K562 (cell line): ENCODE data around the gene ZDHHC24. TPM values are rescaled to one million over a fixed set of nuclear protein-coding genes. Genes with fewer than 3 reads are reported as not detected.

Experiments
- ATAC-seq: fragments of 200-7000 bp; cut with Tn5 transposase; 3 replicates; pipeline ENCODE4 v1.9.1; 2020; ENCODE audit warnings: moderate library complexity
- BruUV-seq: library from RNA; stranded (reverse); fragments of 400-500 nt; replicated peaks from 2 replicates; lab custom pipeline; 2021; lab: Mats Ljungman, UMichigan
- CTCF ChIA-PET: fragments of 300-600 bp; formaldehyde crosslinking; extraction: SDS; loops from one replicate; lab custom pipeline; 2021; ENCODE audit warnings: low intra/inter-chr PET ratio; lab: Yijun Ruan, JAX
- POLR2A ChIA-PET: fragments of 300-600, 350-650 bp; sonication (Branson Sonifier 250); formaldehyde crosslinking; extraction: SDS; loops from one replicate; lab custom pipeline; 2021; ENCODE audit warnings: antibody characterized with exemption, inconsistent platforms; lab: Yijun Ruan, JAX
- DNase-seq, 4 experiments: peaks; one replicate each; pipeline versions ENCODE4 v3.0.0 to v3.0.0-alpha.2; 2011 to 2018; ENCODE audit warnings: low spot score in 3 of 4, mixed read lengths in 3 of 4; ENCODE audit errors: extremely low read depth in 1 of 4
- FAIRE-seq: peaks from 2 replicates; lab custom pipeline; 2011; peaks lifted over from hg19 to GRCh38; lab: Jason Lieb, UNC
- H2AFZ ChIP-seq: 2 replicates; pipeline ENCODE4 v1.6.0; 2011; ENCODE audit warnings: low read depth, low read length, control low read depth, inconsistent platforms
- H3K27ac ChIP-seq: fragments of 200-600 bp; 3 replicates; pipeline ENCODE4 v1.8.0; 2011; ENCODE audit warnings: low read depth, mild to moderate bottlenecking, control low read depth, inconsistent platforms, low read length, moderate library complexity, mixed read lengths; ENCODE audit errors: extremely low read depth
- H3K27me3 ChIP-seq, 2 experiments: fragments of 300-600 bp in 1 of 2; 2 replicates in 1 of 2; 3 replicates in 1 of 2; pipeline versions ENCODE4 v1.6.0 to v1.8.0; 2011; ENCODE audit warnings: inconsistent platforms in 2 of 2, low read length in 2 of 2, mild to moderate bottlenecking in 1 of 2, mixed read lengths in 1 of 2, moderate library complexity in 1 of 2; ENCODE audit not compliant: control insufficient read depth in 2 of 2, insufficient read depth in 2 of 2
- H3K36me3 ChIP-seq: fragments of 300-600 bp; 3 replicates; pipeline ENCODE4 v1.8.0; 2011; ENCODE audit warnings: mild to moderate bottlenecking, low read length, inconsistent platforms; ENCODE audit not compliant: control insufficient read depth, insufficient read depth
- H3K4me1 ChIP-seq, 2 experiments: fragments of 200-600 bp in 1 of 2; replicated peaks in 1 of 2; 2 replicates in 1 of 2; 3 replicates in 1 of 2; pipeline versions ENCODE4 v1.5.1 to v1.8.0; 2011; ENCODE audit warnings: inconsistent platforms in 2 of 2, low read length in 2 of 2, mild to moderate bottlenecking in 1 of 2, mixed read lengths in 1 of 2, moderate library complexity in 1 of 2; ENCODE audit not compliant: control insufficient read depth in 2 of 2, insufficient read depth in 2 of 2
- H3K4me2 ChIP-seq: 2 replicates; pipeline ENCODE4 v1.6.1; 2011; ENCODE audit warnings: low read length, control low read depth, inconsistent platforms, mixed read lengths; ENCODE audit not compliant: insufficient read depth
- H3K4me3 ChIP-seq: fragments of 200-600 bp; sonication (generic), shearing (Covaris generic); 2 replicates; pipeline ENCODE4 v1.5.1; 2016; ENCODE audit warnings: control low read depth, inconsistent platforms
- H3K79me2 ChIP-seq: fragments of 200-600 bp; 3 replicates; pipeline ENCODE4 v1.8.0; 2011; ENCODE audit warnings: low read length, inconsistent platforms; ENCODE audit not compliant: control insufficient read depth, insufficient read depth
- H3K9ac ChIP-seq, 2 experiments: 2 replicates each; pipeline versions ENCODE4 v1.6.0 to v1.6.1; 2011; ENCODE audit warnings: low read depth in 2 of 2, low read length in 2 of 2, control low read depth in 1 of 2, inconsistent platforms in 1 of 2, mild to moderate bottlenecking in 1 of 2, mixed read lengths in 1 of 2; ENCODE audit not compliant: insufficient read depth in 1 of 2
- H3K9me1 ChIP-seq: one replicate; pipeline ENCODE4 v1.6.0; 2011; ENCODE audit warnings: inconsistent platforms, mild to moderate bottlenecking, low read length, moderate library complexity; ENCODE audit not compliant: control insufficient read depth, insufficient read depth
- H3K9me3 ChIP-seq: replicated peaks from 2 replicates; pipeline ENCODE4 v1.5.1; 2011; ENCODE audit warnings: low read depth, low read length, inconsistent platforms; ENCODE audit not compliant: control insufficient read depth, insufficient read depth
- H4K20me1 ChIP-seq: replicated peaks from 2 replicates; pipeline ENCODE4 v1.6.1; 2011; ENCODE audit warnings: low read length, inconsistent platforms, mixed read lengths; ENCODE audit not compliant: control insufficient read depth, insufficient read depth
- MIER1 ChIP-seq: fragments of 450-650 bp; IDR thresholded peaks from 2 replicates; pipeline ENCODE4 v1.6.1; 2016; ENCODE audit warnings: antibody characterized with exemption, mild to moderate bottlenecking, low read depth
- NFATC3 ChIP-seq: fragments of 450-650 bp; IDR thresholded peaks from 2 replicates; pipeline ENCODE4 v1.6.1; 2017; ENCODE audit warnings: mild to moderate bottlenecking
- SETDB1 ChIP-seq: IDR thresholded peaks from one replicate; pipeline ENCODE4 v1.6.1; 2012; ENCODE audit warnings: low read length, control low read depth, inconsistent platforms
- WGBS: fragments of 100-300 bp; shearing (Covaris generic); methylation state at CpG from one replicate; pipeline ENCODE4 v1.1.6; 2016; ENCODE audit warnings: low coverage, mixed read lengths; ENCODE audit not compliant: insufficient coverage; ENCODE audit errors: missing lambda C conversion rate; 5-methylcytosine and 5-hydroxymethylcytosine counted together
- in situ Hi-C: fragments of 300-500 bp; cut with MboI; formaldehyde crosslinking; loops from 4 replicates; pipeline ENCODE4 v1.15.0; 2018; ENCODE audit warnings: inconsistent platforms, mixed read lengths
- intact Hi-C: fragments of 100-400 bp; cut with micrococcal nuclease; formaldehyde crosslinking; loops from 2 replicates; pipeline ENCODE4 v1.14.2; 2022
- polyA plus RNA-seq, 8 experiments: library from polyadenylated mRNA; depleted of rRNA in 4 of 8; stranded (reverse) in 5 of 8; unstranded in 3 of 8; fragments of >200 nt; fragmentation: Nextera tagmentation in 2 of 8; fragmentation: Illumina TruSeq in 1 of 8; extraction: Ambion mirVana in 2 of 8; extraction: Trizol in 1 of 8; gene quantifications; 2 replicates each; pipeline versions ENCODE4 v1.2.1 to v1.2.3, GENCODE V29; 2011 to 2014; ENCODE audit warnings: inconsistent platforms in 1 of 8, missing spikeins in 1 of 8
- total RNA-seq, 7 experiments: library from RNA; depleted of rRNA in 6 of 7; stranded (reverse); fragments of >200 nt in 6 of 7; fragmentation: Illumina TruSeq in 2 of 7; extraction: Trizol in 2 of 7; gene quantifications; 2 replicates each; pipeline versions ENCODE4 v1.2.1 to v1.2.3, GENCODE V29; 2011 to 2021; ENCODE audit warnings: low replicate concordance in 1 of 7
- TF ChIP-seq, protein P1 (sequence below): fragments of 200-800 bp; sonication (Bioruptor generic); IDR thresholded peaks from 2 replicates; pipeline ENCODE4 v1.6.1; 2017; ENCODE audit warnings: missing genetic modification characterization, missing compliant biosample characterization
- TF ChIP-seq, protein P2 (sequence below): fragments of 250-450 bp; sonication (Bioruptor Pico); IDR thresholded peaks from 2 replicates; pipeline ENCODE4 v1.9.0; 2021; ENCODE audit warnings: mild to moderate bottlenecking
- TF ChIP-seq, protein P3 (sequence below): fragments of 450-650 bp; formaldehyde crosslinking; IDR thresholded peaks from 2 replicates; pipeline ENCODE4 v1.4.0; 2022; ENCODE audit warnings: missing genetic modification characterization

Gene ZDHHC24
- total and polyA plus RNA-seq, 9 of the 15 experiments (the other 6 are each of a cell fraction or from before 2014, with no cell fraction given), result 0.45 to 11.2 (median 2.7) TPM

DNA sequence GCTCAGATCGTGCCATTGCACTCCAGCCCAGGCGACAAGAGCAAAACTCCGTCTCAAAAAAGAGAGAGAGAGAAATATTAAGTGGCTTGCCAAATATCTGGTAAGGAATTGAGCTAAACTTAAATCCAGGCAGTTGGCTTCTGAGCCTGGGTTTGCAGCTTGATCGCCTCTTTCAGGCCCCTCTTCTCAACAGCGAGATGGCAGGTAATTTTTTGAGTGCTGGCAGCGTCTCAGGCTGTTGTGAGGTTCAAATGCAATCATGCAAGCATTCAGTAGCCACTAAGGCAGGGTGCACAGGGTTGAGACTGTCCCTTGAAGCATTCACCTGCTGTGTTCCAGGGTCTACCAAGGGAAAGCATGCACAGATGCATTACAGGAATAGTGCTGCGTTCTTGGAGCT, 23.2 kb upstream of the ZDHHC24 start:
- Histone ChIP-seq H3K9me1 (no peaks in the 10 kb centered on the region), H2AFZ (peak overlapping the region; percentile 89; the same call in 1 of the 2 replicates), H3K27me3 (peaks cover 0 to 10% of the 10 kb centered on the region in 2 experiments; a peak in 2 of 5 replicates), H3K4me2 (no peak overlapping the region; the same call in 1 of the 2 replicates), H3K4me3 (no peak overlapping the region), H3K79me2 (no peaks in the 10 kb centered on the region), H3K36me3 (no peaks in the 10 kb centered on the region), H3K4me1 (peaks cover 8 to 19% of the 10 kb centered on the region in 2 experiments; a peak in 4 of 5 replicates), H3K9me3 (no peaks in the 10 kb centered on the region), H3K9ac (no peak overlapping the region), H3K27ac (no peak overlapping the region; the same call in 2 of the 3 replicates), H4K20me1 (no peaks in the 10 kb centered on the region)
- BruUV-seq, result no TSS peak
- 32% methylated on average over 7 of the region's 7 CpGs for WGBS
- in situ Hi-C loops (loop anchor here (5.0 kb wide), 1 partner anchor 268 kb away; no protein-coding TSS in a partner anchor), intact Hi-C loops (no loop called here)
- DNase-seq, result no peak
- no peak for ATAC-seq
- POLR2A ChIA-PET, result interaction anchor here (0.6 to 1.8 kb wide), 11 partner anchors 9 to 843 kb away, joined by 3 to 8 read pairs (median 3); partner anchors contain the start of gene RBM4
- TF ChIP-seq, protein P1, sequence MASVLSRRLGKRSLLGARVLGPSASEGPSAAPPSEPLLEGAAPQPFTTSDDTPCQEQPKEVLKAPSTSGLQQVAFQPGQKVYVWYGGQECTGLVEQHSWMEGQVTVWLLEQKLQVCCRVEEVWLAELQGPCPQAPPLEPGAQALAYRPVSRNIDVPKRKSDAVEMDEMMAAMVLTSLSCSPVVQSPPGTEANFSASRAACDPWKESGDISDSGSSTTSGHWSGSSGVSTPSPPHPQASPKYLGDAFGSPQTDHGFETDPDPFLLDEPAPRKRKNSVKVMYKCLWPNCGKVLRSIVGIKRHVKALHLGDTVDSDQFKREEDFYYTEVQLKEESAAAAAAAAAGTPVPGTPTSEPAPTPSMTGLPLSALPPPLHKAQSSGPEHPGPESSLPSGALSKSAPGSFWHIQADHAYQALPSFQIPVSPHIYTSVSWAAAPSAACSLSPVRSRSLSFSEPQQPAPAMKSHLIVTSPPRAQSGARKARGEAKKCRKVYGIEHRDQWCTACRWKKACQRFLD (CRISPR knock-in tag), result peak; percentile 7; the same call in 1 of the 2 replicates
- TF ChIP-seq NFATC3 (no peak), SETDB1 (no peak), MIER1 (no peak)
- TF ChIP-seq, protein P2, sequence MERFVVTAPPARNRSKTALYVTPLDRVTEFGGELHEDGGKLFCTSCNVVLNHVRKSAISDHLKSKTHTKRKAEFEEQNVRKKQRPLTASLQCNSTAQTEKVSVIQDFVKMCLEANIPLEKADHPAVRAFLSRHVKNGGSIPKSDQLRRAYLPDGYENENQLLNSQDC (CRISPR knock-in tag), result no peak
- TF ChIP-seq, protein P3, sequence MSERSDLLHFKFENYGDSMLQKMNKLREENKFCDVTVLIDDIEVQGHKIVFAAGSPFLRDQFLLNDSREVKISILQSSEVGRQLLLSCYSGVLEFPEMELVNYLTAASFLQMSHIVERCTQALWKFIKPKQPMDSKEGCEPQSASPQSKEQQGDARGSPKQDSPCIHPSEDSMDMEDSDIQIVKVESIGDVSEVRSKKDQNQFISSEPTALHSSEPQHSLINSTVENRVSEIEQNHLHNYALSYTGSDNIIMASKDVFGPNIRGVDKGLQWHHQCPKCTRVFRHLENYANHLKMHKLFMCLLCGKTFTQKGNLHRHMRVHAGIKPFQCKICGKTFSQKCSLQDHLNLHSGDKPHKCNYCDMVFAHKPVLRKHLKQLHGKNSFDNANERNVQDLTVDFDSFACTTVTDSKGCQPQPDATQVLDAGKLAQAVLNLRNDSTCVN (CRISPR knock-in tag), result no peak
- CTCF ChIA-PET, result no interaction called here
- no peak for FAIRE-seq
